H1 (cell line): Measurements from ENCODE around the gene IL17RD.

Source experiments
- JUND ChIP-seq: IDR thresholded peaks from 2 replicates; pipeline ENCODE4 v1.6.1; 2011; ENCODE audit warnings: mild to moderate bottlenecking, improper control_type of control experiment, low read length
- POLR2A ChIP-seq, 2 experiments: IDR thresholded peaks; 1 replicate in 1 of 2; 2 replicates in 1 of 2; pipeline ENCODE4 v1.6.1; 2011; ENCODE audit warnings: low read depth in 2 of 2, low read length in 2 of 2, mild to moderate bottlenecking in 2 of 2; ENCODE audit errors: control extremely low read depth in 1 of 2
- SIN3A ChIP-seq, 2 experiments: IDR thresholded peaks in 1 of 2; conservative IDR thresholded peaks in 1 of 2; 2 replicates each; pipeline ENCODE4 v1.6.1; 2011 to 2012; ENCODE audit warnings: low read length in 2 of 2, improper control_type of control experiment in 1 of 2, low read depth in 1 of 2, mild to moderate bottlenecking in 1 of 2
- SP2 ChIP-seq: IDR thresholded peaks from 2 replicates; pipeline ENCODE4 v1.6.1; 2012; ENCODE audit warnings: mild to moderate bottlenecking, low read length, inconsistent platforms
- TAF1 ChIP-seq: IDR thresholded peaks from 2 replicates; pipeline ENCODE4 v1.6.1; 2011; ENCODE audit warnings: mild to moderate bottlenecking, low read depth, low read length
- TF ChIP-seq, protein P1 (sequence below): IDR thresholded peaks from 2 replicates; pipeline ENCODE4 v1.6.1; 2012; ENCODE audit warnings: inconsistent platforms

DNA sequence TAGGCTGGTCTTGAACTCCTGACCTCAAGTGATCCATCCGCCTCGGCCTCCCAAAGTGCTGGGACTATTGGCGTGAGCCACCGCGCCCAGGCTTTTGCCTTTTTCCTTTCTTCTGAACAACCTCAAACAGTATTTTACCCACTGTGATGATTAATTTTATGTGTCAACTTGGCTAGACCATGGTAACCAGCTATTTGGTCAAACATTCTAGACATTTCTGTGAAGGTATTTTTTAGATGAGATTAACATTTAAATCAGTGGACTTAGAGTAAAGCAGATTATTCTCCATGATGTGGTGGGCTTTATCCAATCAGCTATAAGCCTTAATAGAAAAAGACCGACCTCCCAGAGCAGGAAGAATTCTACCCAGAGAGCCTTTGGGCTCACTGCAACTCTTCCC is 98.7 kb downstream of the IL17RD start:
- TF ChIP-seq TAF1 (no peak), POLR2A (IDR thresholded peaks at IDR 0.05; ENCODE audit: control extremely low read depth in 1 of 2, low read depth in 2 of 2, low read length in 2 of 2) (no peak), SP2 (no peak), JUND (no peak), SIN3A (conservative IDR thresholded peaks at IDR 0.05 in 1 of 2, IDR thresholded peaks at IDR 0.05 in 1 of 2; ENCODE audit: low read depth in 1 of 2, low read length in 2 of 2) (no peak)
- TF ChIP-seq, protein P1, sequence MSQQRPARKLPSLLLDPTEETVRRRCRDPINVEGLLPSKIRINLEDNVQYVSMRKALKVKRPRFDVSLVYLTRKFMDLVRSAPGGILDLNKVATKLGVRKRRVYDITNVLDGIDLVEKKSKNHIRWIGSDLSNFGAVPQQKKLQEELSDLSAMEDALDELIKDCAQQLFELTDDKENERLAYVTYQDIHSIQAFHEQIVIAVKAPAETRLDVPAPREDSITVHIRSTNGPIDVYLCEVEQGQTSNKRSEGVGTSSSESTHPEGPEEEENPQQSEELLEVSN = no peak
